ENCODE measurements around the gene TEX2.

Gene TEX2

DNA sequence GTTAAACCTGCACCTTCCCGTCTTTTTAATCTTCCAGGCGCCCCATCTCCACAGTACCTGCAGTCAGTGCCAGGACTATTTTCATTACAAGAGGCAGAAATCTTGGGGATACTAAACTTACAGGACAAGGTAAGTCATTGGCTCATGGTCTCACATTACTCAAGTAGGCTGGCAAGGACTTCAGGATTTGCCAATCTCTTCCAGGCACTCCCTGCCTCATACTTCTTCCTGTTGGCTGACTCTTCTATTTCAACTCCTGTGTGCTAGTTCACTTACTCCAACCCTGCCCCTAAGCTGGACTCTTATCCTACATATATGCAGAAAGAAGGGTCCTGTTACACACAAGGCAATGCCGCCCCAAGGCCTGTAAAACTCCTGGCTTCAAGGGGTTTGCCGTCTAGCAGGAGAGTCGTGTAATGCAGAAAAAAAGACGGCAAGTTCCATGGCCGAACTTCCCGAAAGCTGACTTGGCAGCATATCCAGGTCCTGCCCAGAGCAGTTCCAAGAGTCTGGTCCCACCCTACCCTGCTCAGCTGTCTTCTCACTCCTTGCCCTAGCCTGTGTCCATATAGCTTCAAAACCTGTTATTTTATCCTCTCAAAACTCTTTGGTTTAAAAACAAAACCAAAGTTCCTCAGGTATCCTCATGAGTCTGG lies 147.9 kb downstream of the TEX2 start:
- DNase-seq (ENCODE audit: low read depth): no peak

DNA sequence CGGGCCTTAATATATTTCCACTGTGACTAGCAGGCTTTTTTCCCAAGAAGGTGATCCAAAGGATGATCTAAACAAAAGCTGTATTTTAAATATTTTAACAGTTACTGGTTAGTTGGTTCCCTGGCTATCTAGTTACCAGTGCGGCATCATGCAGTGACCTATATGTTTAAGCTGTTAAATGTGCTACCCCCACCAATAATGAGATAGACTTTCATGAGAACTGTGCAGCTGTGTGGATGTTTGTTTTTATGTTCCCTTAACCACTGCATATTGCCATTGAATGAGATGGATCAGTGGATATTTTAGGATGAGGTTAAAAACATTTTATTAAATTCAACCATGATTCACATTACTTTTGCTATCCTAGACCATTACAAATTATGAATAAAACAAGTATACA lies 150.1 kb downstream of the TEX2 start:
- no peak for DNase-seq (ENCODE audit: low read depth)

DNA sequence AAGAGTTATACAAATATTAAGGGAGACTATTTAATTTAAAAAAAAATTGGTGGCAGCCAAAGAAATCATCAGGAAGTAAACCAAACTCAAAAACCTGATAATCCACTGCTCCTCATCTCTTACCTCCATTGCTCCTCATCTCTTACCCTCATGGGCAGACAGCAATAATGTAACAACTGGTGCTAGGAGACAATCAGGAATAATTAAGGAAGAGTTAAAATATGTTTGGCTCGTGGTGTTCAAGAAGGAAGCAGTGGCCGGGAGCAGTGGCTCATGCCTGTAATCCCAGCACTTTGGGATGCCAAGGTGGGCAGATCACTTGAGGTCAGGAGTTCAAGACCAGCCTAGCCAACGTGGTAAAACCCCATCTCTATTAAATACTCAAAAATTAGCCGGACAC lies 151.2 kb downstream of the TEX2 start:
- DNase-seq (ENCODE audit: low read depth): no peak

DNA sequence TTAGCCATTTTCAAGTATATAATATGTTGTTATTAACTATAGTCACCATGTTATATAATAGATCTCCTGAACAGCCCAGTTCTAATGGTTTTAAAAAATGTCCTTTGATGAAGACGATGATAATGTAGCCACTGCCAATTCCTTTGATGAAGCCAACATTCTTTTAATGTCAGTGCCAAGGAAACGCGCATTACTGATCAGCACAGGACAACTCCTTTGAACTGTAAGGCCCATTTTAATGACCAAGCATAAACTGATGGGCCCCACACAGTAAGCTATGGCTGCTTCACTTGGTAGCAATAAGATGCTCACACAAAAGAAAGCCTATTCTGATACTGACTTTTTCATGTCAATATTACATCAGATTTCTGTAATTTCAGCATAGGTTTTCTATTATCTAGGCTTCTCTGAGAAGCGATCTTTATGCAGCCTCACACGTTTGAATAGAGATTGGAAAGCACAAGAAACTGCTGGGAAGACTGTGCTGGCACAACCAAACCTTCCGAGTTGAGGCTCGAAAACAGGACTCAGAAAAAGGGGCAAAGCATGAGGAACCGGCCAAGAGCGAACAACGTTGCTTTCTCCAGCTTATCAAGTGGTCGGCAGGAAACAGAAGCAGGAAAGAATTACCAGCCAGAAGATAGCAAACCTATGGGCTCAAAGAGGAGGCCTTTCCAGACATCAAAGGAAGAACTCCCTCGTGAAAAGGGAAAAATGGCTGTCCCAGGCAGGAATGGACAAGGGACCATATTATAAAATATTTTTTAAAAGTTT lies 152.5 kb downstream of the TEX2 start:
- DNase-seq (ENCODE audit: low read depth): no peak

DNA sequence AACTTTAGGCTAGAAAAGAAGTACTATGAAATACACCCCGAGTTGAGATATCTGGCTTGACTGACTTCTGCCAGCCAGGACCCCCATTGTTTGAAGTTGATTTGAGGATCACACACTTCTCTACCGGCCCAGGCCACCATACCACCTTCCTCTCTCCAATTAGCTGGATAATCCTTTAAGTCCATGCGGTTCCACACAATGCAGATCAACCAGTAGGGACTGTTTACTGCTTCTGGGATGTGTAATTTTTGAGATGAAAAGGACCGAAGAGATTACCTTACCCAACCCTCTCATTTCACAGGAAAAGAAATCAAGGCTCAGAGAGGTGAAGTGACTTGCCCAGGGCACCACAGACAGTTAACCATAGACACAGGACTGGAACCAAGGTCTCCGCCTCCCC lies 153.7 kb downstream of the TEX2 start:
- DNase-seq (ENCODE audit: low read depth): no peak

DNA sequence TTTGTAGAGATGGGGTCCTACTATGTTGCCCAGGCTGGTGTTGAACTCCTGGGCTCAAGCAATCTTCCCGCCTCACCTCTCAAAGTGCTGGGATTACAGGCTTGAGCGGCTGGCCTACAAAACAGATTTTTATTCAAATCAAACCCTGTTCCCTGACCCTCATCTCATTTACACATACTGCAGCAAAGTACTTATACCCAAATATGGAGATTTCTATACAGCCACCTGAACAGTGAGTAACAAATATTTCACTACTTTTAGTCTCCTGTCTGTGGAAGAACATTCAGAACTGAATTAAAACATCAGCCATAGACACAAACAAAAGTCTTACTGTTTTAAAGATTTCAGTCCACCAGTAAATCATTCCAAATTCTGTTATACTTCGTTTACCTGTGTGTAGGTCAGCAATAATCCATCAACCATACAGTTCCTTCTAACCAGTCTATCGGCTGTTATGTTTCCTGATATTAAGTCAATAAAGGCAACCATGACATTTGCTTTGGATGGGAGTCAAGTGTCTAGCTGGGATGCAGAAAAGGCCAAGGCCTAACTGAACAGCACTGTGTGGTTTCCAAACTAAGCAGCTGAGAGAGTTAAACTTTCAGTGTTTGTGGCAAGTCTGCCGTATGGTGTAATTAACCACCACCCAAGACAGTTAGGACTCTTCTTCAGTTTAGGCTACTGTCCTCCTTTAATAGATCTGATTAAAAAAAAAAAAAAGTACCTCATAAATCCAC lies 155.4 kb downstream of the TEX2 start:
- DNase-seq (ENCODE audit: low read depth): no peak

DNA sequence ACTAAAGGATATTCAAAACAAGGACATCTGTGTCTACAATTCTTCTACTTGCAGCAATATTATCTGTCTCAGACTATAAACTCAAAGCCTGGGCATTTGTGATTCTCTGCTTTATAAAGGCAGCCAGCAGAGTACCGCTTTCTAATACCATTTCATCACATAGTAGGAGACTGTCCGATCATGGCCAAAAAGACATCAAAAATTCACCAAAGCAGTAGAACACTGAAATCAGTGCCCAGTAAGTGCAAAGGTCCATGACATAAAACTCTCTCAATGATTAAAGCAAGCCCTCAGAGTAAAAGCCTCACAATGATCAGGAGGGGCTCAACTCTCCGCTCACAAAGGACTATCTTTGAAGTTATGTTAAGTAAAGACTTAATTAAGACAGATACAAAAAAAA lies 156.1 kb downstream of the TEX2 start:
- no peak for DNase-seq (ENCODE audit: low read depth)

DNA sequence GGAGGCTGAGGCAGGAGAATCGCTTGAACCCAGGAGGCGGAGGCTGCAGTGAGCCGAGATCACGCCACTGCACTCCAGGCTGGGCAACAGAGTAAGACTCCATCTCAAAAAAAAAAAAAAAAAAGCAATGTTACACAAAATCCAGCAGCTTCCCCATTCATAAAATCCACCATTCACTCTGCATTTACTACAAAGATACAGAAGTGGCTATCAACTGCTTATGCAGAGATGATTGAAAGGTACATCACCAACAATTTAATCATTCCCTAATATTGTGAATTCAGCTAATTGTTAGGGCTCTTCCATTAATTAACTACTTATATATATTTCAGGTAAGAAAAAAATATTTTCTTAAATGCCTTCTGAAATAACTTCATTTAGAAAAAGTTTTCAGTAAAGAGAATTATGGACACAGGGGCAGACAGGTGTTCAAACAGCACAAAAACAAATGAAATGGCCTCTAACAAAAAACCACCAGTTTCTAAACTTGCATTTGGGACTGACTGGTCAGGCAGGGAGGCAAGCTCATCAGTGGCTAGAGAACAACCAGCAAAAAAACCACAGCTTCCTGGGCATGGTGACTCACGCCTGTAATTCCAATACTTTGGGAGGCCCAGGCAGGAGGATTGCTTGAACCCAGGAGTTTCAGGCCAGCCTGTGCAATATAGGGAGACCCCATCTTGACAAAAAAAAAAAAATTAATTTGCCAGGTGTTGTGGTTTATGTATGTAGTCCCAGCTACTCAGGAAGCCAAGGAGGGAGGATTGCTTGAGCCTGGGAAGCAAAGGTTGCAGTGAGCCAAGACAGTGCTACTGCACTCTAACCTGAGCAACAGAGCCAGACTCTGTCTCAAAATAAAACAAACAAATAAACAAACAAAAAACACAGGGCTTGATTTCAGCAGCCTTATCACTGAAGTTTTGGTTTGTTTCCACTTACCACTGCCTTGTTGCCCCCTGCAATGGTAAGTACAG lies 159.4 kb downstream of the TEX2 start:
- DNase-seq (ENCODE audit: low read depth): no peak

DNA sequence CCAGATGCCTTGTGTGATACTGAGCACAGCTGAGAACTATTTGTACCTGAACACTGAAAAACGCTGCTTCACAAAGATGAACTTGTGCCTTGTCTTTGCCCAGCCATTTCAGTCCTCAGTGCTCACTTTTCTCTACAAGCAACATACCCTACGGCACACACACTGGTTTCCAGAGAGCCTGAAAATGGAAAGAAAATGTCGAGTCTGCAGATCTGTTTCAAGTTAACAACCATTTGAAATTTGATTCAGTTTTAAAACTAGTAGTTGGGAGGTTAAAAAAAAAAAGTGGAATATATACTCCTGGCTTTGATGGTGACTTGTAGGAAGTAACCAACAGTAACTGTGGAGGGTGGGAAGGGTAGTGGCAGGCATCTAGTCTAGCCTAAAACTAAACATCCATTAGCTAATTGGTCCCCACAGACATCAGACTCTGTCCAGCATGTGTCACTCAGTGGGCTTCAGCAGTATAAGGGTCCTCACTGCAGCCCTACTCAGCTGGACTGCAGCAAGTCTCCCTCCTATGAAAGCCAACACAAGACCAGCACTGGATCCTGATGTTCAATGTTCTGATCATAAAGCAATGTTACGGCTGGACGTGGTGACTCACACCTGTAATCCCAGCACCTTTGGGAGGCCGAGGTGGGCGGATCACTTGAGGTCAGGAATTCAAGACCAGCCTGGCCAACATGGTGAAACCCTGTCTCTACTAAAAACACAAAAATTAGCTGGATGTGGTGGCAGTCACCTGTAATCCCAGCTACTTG lies 160.3 kb downstream of the TEX2 start:
- no peak for DNase-seq (ENCODE audit: low read depth)

DNA sequence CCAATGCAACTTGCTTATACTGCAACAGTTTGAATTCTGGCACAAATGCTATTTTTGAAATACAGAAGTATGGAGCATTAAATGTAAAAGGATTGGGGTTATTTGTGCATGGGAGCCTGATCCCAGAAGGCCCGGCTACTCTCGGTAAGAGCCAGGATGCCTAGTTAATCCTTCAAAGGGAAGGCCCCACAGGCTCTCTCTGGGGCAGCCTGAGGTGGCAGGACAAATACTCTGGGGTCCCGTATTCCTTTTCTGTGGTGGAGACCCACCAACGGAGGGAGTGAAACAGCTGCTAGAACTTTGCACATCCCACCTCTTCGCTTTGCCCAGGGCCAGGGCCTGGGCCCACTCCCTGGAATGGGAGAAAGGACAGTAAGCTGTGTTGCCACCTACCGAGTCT lies 163.5 kb downstream of the TEX2 start:
- DNase-seq (ENCODE audit: low read depth): no peak
